NCI-H2227 treated with DMSO at 0.1 percent for 48 hours (cell line): ENCODE results near the gene STIP1.
A peak's percentile ranks its signal among the peaks of the same experiment; 100 is the strongest.

Experiments
- DNase-seq: peaks from one replicate; lab custom pipeline; 2025; lab: John Stamatoyannopoulos, UW

Gene STIP1

DNA sequence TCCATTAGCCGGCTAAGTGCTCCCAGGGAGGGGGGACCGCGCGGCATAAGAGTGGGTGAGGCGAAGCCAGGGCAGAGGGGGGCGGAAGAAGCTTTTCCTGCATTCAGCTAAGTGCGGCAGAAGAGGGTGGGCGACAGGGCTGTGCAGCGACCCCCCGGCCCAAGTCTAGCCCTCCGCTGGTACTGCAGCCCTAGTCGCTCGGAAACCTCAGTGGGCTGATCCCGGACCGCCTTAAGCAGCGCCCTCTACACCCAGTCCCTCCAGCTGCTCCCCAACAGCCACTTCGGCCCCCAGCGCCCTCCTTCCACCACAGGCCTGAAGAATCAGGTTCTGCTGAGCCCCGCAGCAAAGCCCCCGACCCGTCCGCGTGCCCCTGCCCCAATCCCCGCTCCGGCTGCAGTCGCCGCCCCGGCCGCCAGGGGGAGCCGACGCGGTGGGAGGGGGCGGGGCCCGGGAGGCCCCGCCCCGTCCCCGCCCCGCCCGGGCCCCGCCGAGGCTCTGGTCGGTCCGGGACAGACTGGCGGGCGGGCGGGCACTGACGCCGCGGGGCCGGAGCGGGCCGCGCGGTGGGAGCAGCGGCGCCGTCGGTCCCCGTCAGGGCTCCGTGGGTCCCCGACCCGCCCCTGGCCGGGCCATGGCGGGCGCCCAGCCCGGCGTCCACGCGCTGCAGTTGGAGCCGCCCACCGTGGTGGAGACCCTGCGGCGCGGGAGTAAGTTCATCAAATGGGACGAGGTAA, 65.2 kb downstream of the STIP1 start, which contains the start of gene PLCB3:
Gene PLCB3, plus strand, starts transcription at position 515 of the 737 bp plus-strand sequence. Its CDS starts 120 bp downstream, at position 635.
- peak; percentile 17 for DNase-seq

DNA sequence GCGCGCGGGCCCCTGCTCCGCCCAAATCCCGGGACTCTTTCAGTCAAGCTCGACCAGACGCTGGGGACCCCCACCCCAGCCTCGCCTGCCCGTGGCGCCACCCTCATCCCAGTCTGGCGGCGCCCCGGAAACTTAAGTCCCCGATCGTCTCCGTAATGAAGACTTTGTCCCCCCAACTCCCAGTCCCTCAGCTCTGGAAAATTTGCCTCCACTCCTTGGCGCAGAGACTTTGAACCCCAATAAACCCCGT, 65.7 kb downstream of the STIP1 start:
- DNase-seq, result no peak

DNA sequence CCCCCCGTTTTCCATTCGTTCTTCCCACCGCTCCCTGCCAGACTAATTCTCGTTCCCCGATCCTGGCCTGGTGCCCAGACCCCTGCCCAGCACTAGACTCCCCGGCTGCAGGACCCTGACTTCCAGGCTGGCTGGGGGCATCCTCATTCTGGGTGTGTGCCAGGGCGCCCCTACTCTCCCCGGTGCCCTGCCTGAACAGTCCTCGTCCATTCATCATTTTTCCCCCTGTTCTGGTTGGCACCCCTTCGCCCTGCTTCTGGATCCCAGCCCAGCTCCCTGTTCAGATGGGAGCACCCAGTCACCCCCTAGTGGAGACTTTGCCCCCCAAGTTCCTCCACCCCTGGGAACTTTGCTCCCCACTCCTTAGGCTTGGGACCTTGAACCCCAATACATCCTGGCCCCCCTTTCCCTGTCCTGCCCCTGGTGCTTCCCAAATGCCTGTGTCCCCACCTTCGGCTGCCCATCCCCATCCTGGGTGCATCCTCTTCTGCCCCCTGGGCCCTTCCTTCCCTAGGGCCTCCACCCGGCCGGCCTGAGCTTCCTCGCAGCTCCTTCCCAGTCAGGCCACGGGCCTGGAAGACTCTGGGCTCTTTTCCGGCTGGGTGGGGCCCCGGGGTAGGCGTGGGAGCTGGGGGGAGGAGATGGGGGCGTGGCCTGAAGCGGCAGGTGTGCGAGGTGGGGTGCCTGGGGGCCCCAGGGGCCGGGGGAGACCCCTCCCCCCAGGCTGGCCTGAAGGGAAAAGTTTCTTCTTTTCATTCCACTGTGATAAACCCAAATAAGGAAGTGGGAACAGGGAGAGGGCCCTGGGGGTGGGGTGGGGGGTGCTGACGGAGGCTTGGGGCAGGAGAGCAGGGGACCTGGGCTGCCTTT, 66.3 kb downstream of the STIP1 start:
- no peak for DNase-seq

DNA sequence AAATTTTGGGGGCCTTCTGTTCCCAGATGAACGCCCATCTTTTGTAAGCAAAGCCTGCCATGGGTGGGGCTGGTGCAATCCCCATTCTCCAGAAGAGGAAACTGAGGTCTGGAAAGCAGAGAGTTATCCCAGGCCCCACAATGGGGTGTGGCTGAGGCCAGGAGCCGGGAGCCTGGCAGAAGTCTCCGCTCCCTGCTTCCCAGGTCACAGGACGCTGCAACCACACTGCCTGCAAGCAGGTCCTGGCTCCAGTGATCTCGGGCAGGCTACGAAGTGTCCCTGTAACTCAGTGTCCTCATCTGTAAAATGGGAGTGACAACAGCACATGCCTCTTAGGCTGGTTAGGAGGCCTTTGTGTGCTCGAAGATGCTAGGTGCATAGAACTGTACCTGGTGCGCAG, 67.1 kb downstream of the STIP1 start:
- no peak for DNase-seq

DNA sequence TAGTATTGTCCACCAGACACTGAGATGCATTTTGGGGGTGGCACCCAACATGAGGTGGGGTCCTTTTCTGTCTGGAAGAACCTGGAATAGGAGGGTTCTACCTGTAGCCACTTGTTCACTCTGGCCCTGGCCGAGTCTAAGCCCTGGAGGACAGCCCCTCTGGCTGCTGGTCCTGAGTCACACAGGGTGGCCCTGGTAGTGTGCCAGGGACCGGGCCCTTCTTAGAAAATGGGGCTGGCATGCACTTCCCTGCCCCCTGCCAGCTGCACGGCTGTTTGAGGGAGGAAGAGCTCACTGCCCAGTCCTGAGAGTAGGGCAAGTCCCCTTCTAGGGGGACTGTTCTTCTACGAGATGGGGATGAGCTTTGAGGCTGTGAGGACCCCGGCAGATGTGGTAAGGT, 67.5 kb downstream of the STIP1 start:
- DNase-seq, result no peak
